Measurements from ENCODE around the gene MRPL21. TPM values are rescaled to one million over a fixed set of nuclear protein-coding genes. Genes with fewer than 3 reads are reported as not detected.
A peak's percentile ranks its signal among the peaks of the same experiment; 100 is the strongest.
"Not testable (repeated sequence)": the region's sequence is repeated elsewhere in the genome, so short reads cannot be mapped to it uniquely, and the experiment has no call there.

Gene MRPL21
- total RNA-seq, 2 experiments from 2014 or later = 99.6 to 104 TPM

DNA sequence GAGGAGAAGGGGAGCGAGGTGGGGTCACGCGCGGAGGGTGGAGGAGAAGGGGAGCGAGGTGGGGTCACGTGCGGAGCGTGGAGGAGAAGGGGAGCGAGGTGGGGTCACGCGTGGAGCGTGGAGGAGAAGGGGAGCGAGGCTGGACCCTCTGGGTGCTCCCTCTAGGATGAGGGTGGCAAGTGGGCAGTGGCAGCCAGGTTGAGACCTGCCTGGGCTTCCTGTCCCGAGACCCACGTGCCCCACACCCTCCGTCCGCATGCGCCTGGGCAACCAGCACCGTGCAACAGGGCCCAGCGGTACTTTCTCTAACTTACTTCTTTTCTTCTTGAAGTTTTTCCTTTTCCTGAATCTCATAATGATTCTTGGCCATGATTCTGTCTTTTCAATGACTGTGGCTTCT, 11.1 kb downstream of the MRPL21 start:
- Mint-ChIP-seq H3K9me3 (no peaks in the 10 kb centered on the region), H3K27ac (no peak overlapping the region), H3K4me3 (no peak overlapping the region), H3K4me1 (ENCODE audit: low read depth) (peaks cover 3% of the 10 kb centered on the region), H3K36me3 (ENCODE audit: low read depth) (peaks cover 42% of the 10 kb centered on the region), H3K27me3 (no peaks in the 10 kb centered on the region)
- ChIA-PET CTCF (no interaction called here), POLR2A (no interaction called here)
- ATAC-seq = no peak
- no peak for DNase-seq
- TF ChIP-seq, protein P1, sequence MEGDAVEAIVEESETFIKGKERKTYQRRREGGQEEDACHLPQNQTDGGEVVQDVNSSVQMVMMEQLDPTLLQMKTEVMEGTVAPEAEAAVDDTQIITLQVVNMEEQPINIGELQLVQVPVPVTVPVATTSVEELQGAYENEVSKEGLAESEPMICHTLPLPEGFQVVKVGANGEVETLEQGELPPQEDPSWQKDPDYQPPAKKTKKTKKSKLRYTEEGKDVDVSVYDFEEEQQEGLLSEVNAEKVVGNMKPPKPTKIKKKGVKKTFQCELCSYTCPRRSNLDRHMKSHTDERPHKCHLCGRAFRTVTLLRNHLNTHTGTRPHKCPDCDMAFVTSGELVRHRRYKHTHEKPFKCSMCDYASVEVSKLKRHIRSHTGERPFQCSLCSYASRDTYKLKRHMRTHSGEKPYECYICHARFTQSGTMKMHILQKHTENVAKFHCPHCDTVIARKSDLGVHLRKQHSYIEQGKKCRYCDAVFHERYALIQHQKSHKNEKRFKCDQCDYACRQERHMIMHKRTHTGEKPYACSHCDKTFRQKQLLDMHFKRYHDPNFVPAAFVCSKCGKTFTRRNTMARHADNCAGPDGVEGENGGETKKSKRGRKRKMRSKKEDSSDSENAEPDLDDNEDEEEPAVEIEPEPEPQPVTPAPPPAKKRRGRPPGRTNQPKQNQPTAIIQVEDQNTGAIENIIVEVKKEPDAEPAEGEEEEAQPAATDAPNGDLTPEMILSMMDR (IDR thresholded peaks at IDR 0.05) = no peak
- intact Hi-C loops (cut with micrococcal nuclease) = no loop called here

DNA sequence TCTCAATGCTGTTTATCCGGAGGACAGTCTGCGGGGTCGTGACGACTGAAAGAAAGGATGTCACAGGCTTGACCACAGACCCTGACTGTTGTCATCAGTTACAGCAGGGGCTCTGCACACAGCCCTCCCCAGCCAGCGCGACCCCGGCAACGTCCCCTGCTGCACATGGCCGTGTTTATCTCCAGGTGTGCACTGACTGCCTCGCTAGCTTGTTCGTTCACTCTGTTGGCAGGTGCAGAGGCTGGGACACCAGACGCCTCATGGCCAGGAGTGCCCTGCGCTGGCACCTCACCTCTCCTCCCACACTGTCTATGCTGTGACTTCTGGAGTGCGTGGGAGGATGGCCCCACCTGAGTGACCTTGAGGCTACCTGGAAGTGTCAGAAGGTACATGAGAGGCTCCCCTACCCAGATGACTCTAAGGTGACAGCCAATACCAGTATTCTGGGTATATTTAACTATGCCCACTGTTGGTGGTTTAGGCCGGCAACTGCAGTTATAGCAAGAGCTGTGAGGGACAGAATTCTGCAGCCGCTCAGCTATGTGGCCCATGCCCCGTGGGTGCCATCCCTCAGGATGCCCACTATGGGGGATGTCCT, 12.2 kb downstream of the MRPL21 start:
- Mint-ChIP-seq H3K4me1 (ENCODE audit: low read depth) (peaks cover 3% of the 10 kb centered on the region), H3K9me3 (no peaks in the 10 kb centered on the region), H3K27ac (no peak overlapping the region), H3K27me3 (no peaks in the 10 kb centered on the region), H3K4me3 (no peak overlapping the region), H3K36me3 (ENCODE audit: low read depth) (peaks cover 37% of the 10 kb centered on the region)
- no peak for DNase-seq
- intact Hi-C loops (cut with micrococcal nuclease) = no loop called here
- no peak for ATAC-seq
- TF ChIP-seq, protein P1 (IDR thresholded peaks at IDR 0.05) = no peak
- CTCF ChIA-PET = no interaction called here
- POLR2A ChIA-PET = no interaction called here

DNA sequence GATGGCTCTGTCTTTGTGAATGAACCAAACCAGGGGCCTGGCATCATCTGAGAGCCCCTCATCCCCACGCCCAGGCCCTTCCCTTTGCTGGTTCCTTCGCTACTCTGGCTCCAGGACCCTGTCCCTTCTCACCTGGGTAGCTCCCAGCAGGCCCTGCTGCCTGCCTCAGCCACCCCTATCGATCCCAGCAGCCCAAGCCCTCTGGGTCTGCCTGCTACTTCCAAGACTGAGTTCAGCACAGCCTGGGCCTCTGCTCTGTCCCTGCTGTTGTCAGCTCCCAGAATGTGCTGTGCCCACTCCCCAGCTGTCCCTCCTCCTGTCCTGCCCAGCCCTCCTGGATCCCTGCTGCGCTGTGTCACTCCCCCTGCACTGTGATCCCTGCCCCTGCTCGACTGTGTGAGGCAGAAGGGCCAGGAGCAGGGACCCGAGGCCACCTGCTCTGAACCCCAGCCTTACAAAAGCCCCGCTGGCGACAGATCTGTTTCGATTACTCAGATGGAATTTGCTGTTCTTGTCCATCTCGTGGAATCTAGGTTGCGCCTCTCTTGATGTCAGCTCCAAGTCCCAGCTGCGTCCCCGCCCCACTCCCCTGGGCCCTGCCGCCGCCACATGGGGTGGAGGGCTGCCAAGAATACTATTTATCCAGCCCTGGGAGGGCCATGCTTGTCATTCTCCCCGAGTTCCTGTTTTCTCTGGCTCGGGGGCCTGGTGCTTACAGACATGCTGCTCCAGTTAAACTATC, 13.0 kb downstream of the MRPL21 start:
- TF ChIP-seq, protein P1 (IDR thresholded peaks at IDR 0.05) = no peak
- ATAC-seq (no peak), DNase-seq (no peak)
- POLR2A ChIA-PET = interaction anchor here (1.2 kb wide), 1 partner anchor 40 kb away, joined by 4 read pairs; no protein-coding TSS in a partner anchor
- intact Hi-C loops (cut with micrococcal nuclease) = no loop called here
- H3K27me3 Mint-ChIP-seq = no peaks in the 10 kb centered on the region
- CTCF ChIA-PET = no interaction called here
- peaks cover 33% of the 10 kb centered on the region for H3K36me3 Mint-ChIP-seq (ENCODE audit: low read depth)
- no peaks in the 10 kb centered on the region for H3K9me3 Mint-ChIP-seq
- H3K4me3 Mint-ChIP-seq = no peak overlapping the region
- no peak overlapping the region for H3K27ac Mint-ChIP-seq
- peaks cover 3% of the 10 kb centered on the region for H3K4me1 Mint-ChIP-seq (ENCODE audit: low read depth)

DNA sequence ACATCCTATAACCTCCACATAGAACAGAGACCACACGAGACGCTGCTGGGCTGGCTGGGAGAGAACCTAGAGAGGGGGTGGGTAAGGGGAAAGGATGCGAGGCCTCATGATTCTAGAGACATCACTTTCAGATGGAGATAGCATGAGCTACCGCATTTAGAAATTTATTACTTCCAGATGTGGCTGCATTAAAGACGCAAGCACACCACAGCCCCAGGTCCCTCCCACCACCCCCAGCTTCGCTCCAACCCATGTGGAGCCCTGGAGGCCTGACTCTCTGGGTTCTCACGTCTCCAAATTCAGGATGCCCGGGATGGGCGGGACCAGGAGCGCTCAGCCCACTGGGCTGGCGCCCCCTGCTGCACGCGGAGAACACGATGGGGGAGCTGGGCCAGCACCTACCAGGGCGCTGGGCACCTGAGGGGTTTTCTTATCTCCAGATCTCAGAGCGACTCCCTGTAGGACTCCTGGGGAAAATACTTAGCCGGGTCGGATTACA, 13.6 kb downstream of the MRPL21 start:
- Mint-ChIP-seq H3K4me3 (no peak overlapping the region), H3K4me1 (ENCODE audit: low read depth) (peaks cover 3% of the 10 kb centered on the region), H3K9me3 (no peaks in the 10 kb centered on the region), H3K27ac (no peak overlapping the region), H3K36me3 (ENCODE audit: low read depth) (peaks cover 33% of the 10 kb centered on the region), H3K27me3 (no peaks in the 10 kb centered on the region)
- ATAC-seq = peak; percentile 27
- intact Hi-C loops (cut with micrococcal nuclease) = no loop called here
- ChIA-PET POLR2A (interaction anchor here (1.2 kb wide), 1 partner anchor 41 kb away, joined by 4 read pairs; no protein-coding TSS in a partner anchor), CTCF (no interaction called here)
- DNase-seq = no peak
- TF ChIP-seq, protein P1 (IDR thresholded peaks at IDR 0.05) = no peak

DNA sequence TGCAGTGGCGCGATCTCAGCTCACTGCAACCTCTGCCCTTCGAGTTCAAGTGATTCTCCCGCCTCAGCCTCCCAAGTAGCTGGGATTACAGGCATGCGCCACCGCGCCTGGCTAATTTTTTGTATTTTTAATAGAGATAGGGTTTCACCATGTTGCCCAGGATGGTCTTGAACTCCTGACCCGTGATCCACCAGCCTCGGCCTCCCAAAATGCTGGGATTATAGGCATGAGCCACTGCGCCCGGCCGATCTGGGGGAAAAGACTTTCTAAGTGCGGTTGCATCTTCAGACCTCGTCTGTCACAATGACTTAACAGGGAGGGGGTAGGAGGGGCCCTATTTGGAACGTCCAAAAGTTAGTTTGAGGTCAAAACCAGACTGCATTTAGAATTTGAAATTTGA, 18.8 kb downstream of the MRPL21 start:
- POLR2A ChIA-PET; ATAC-seq; H3K9me3 Mint-ChIP-seq; H3K27me3 Mint-ChIP-seq; H3K36me3 Mint-ChIP-seq (ENCODE audit: low read depth); H3K4me3 Mint-ChIP-seq; H3K4me1 Mint-ChIP-seq (ENCODE audit: low read depth); intact Hi-C loops (cut with micrococcal nuclease); CTCF ChIA-PET; DNase-seq; H3K27ac Mint-ChIP-seq: not testable (repeated sequence)

Measured in activated CD8-positive, alpha-beta T cell treated with anti-CD3 and anti-CD28 coated beads for 36 hours (primary cell).